ENCODE measurements around the gene OST4. TPM values are rescaled to one million over a fixed set of nuclear protein-coding genes. Genes with fewer than 3 reads are reported as not detected.

The OST4 gene
- total RNA-seq, 1 experiment from 2014 or later: 172 TPM

- H3K9me3 Mint-ChIP-seq (ENCODE audit: low read depth, unreplicated experiment): no peaks in the 10 kb centered on the region
- peak overlapping the region; percentile 58 for H3K27ac Mint-ChIP-seq (ENCODE audit: unreplicated experiment)
- peak overlapping the region; percentile 85 for H3K4me3 Mint-ChIP-seq (ENCODE audit: low read depth, unreplicated experiment)
- intact Hi-C loops (cut with micrococcal nuclease; ENCODE audit: unreplicated experiment): no loop called here
- no peak for DNase-seq
- peaks cover 20% of the 10 kb centered on the region for H3K4me1 Mint-ChIP-seq (ENCODE audit: low read depth, unreplicated experiment)
- BruUV-seq (replicated peaks): TSS peak; percentile 72
- H3K27me3 Mint-ChIP-seq (ENCODE audit: unreplicated experiment): peaks cover 26% of the 10 kb centered on the region
- peaks cover 54% of the 10 kb centered on the region for H3K36me3 Mint-ChIP-seq (ENCODE audit: insufficient read depth, unreplicated experiment)
- CTCF ChIA-PET: interaction anchor here (0.8 to 1.5 kb wide), 4 partner anchors 11 to 225 kb away, joined by 3 to 7 read pairs (median 4); partner anchors contain the start of gene AGBL5
- TF ChIP-seq, protein P1, sequence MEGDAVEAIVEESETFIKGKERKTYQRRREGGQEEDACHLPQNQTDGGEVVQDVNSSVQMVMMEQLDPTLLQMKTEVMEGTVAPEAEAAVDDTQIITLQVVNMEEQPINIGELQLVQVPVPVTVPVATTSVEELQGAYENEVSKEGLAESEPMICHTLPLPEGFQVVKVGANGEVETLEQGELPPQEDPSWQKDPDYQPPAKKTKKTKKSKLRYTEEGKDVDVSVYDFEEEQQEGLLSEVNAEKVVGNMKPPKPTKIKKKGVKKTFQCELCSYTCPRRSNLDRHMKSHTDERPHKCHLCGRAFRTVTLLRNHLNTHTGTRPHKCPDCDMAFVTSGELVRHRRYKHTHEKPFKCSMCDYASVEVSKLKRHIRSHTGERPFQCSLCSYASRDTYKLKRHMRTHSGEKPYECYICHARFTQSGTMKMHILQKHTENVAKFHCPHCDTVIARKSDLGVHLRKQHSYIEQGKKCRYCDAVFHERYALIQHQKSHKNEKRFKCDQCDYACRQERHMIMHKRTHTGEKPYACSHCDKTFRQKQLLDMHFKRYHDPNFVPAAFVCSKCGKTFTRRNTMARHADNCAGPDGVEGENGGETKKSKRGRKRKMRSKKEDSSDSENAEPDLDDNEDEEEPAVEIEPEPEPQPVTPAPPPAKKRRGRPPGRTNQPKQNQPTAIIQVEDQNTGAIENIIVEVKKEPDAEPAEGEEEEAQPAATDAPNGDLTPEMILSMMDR (IDR thresholded peaks at IDR 0.05; ENCODE audit: unreplicated experiment): no peak
These were observed 689 bp downstream of the OST4 start for GRCh38 chr2:27070653-27071276.

DNA sequence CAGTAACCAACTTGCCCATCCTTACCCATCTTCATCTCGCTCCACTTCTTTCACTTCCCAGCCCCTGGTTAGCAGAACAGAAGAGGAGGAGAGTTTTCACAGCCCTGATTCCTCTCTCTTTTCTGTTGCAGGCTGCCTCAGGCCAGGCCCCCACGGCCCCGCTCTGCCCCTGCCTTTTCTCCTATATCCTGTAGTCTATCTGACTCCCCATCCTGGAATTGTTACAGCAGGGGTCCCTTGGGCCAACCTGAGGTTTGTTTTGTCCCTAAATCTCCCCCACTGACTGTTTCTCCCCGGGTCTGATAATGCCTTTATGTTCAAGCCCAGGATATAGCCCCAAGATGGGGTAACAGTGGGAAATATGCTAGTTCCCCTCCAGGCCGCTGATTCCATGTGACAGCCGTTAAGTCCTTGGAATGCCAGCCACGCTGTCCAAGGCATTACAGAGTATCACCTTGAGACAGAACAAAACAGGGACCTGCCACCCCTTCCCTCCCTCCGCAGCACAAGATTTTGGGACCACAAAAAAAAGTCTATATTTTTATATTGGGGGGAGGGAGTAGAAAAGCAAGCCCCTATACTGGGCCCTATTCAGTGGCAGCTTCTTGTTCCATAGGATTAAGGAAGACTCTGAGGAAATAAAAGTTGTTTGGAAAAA, 1.4 kb downstream of the OST4 start:
- Mint-ChIP-seq H3K36me3 (ENCODE audit: insufficient read depth, unreplicated experiment) (peaks cover 60% of the 10 kb centered on the region), H3K4me1 (ENCODE audit: low read depth, unreplicated experiment) (peaks cover 20% of the 10 kb centered on the region), H3K27ac (ENCODE audit: unreplicated experiment) (peak overlapping the region; percentile 58), H3K9me3 (ENCODE audit: low read depth, unreplicated experiment) (no peaks in the 10 kb centered on the region), H3K27me3 (ENCODE audit: unreplicated experiment) (peaks cover 19% of the 10 kb centered on the region), H3K4me3 (ENCODE audit: low read depth, unreplicated experiment) (peak overlapping the region; percentile 85)
- TF ChIP-seq, protein P1 (IDR thresholded peaks at IDR 0.05; ENCODE audit: unreplicated experiment): no peak
- CTCF ChIA-PET: no interaction called here
- intact Hi-C loops (cut with micrococcal nuclease; ENCODE audit: unreplicated experiment): no loop called here
- DNase-seq: no peak
- no TSS peak for BruUV-seq (replicated peaks)

- CTCF ChIA-PET: no interaction called here
- TF ChIP-seq, protein P1 (IDR thresholded peaks at IDR 0.05; ENCODE audit: unreplicated experiment): no peak
- BruUV-seq (replicated peaks): no TSS peak
- Mint-ChIP-seq H3K36me3 (ENCODE audit: insufficient read depth, unreplicated experiment) (peaks cover 62% of the 10 kb centered on the region), H3K27ac (ENCODE audit: unreplicated experiment) (no peak overlapping the region), H3K4me1 (ENCODE audit: low read depth, unreplicated experiment) (peaks cover 20% of the 10 kb centered on the region), H3K9me3 (ENCODE audit: low read depth, unreplicated experiment) (no peaks in the 10 kb centered on the region), H3K27me3 (ENCODE audit: unreplicated experiment) (peaks cover 13% of the 10 kb centered on the region), H3K4me3 (ENCODE audit: low read depth, unreplicated experiment) (no peak overlapping the region)
- intact Hi-C loops (cut with micrococcal nuclease; ENCODE audit: unreplicated experiment): no loop called here
- DNase-seq: no peak
These were observed 2.0 kb downstream of the OST4 start for GRCh38 chr2:27069436-27069835.

GRCh38 chr2:27067385-27067784, 4.1 kb downstream of the OST4 start:
- BruUV-seq (replicated peaks): no TSS peak
- CTCF ChIA-PET: interaction anchor here (1.1 kb wide), 1 partner anchor 14 kb away, joined by 3 read pairs; no protein-coding TSS in a partner anchor
- Mint-ChIP-seq H3K27me3 (ENCODE audit: unreplicated experiment) (no peaks in the 10 kb centered on the region), H3K9me3 (ENCODE audit: low read depth, unreplicated experiment) (no peaks in the 10 kb centered on the region), H3K4me1 (ENCODE audit: low read depth, unreplicated experiment) (peaks cover 20% of the 10 kb centered on the region), H3K27ac (ENCODE audit: unreplicated experiment) (no peak overlapping the region), H3K36me3 (ENCODE audit: insufficient read depth, unreplicated experiment) (peaks cover 72% of the 10 kb centered on the region), H3K4me3 (ENCODE audit: low read depth, unreplicated experiment) (no peak overlapping the region)
- TF ChIP-seq, protein P1 (IDR thresholded peaks at IDR 0.05; ENCODE audit: unreplicated experiment): no peak
- no peak for DNase-seq
- intact Hi-C loops (cut with micrococcal nuclease; ENCODE audit: unreplicated experiment): no loop called here
